Panc1 (cell line): ENCODE data around the gene ZNF74. TPM values are rescaled to one million over a fixed set of nuclear protein-coding genes. Genes with fewer than 3 reads are reported as not detected.

Experiments used
- ATAC-seq: fragments of 200-7000 bp; cut with Tn5 transposase; 2 replicates; pipeline ENCODE4 v1.9.1; 2020; ENCODE audit warnings: mild to moderate bottlenecking, moderate library complexity
- BruUV-seq: library from RNA; stranded (reverse); fragments of 400-500 nt; replicated peaks from 2 replicates; lab custom pipeline; 2021; lab: Mats Ljungman, UMichigan
- CTCF ChIA-PET: fragments of 300-600 bp; sonication (Branson Sonifier 250); formaldehyde crosslinking; loops from one replicate; lab custom pipeline; 2022; ENCODE audit warnings: antibody characterized with exemption; lab: Charles Lee
- POLR2A ChIA-PET: fragments of 300-600 bp; sonication (Branson Sonifier 250); formaldehyde crosslinking; loops from one replicate; lab custom pipeline; 2022; ENCODE audit warnings: antibody characterized with exemption; lab: Charles Lee
- DNase-seq: peaks from one replicate; pipeline ENCODE4 v3.0.0-alpha.2; 2010; ENCODE audit warnings: low read depth, low spot score
- H3K27ac ChIP-seq: 2 replicates; pipeline ENCODE4 v1.5.1; 2011; ENCODE audit warnings: mild to moderate bottlenecking, low read length, inconsistent platforms
- H3K27me3 ChIP-seq: fragments of 200-500 bp; sonication (Bioruptor generic); 2 replicates; pipeline ENCODE4 v1.6.0; 2014; ENCODE audit warnings: low read length, inconsistent platforms; ENCODE audit not compliant: control insufficient read depth, insufficient read depth
- H3K36me3 ChIP-seq: fragments of 200-500 bp; sonication (Bioruptor generic); 2 replicates; pipeline ENCODE4 v1.5.1; 2014; ENCODE audit warnings: inconsistent platforms, mild to moderate bottlenecking, low read length, moderate library complexity; ENCODE audit not compliant: control insufficient read depth, insufficient read depth
- H3K4me1 ChIP-seq: 2 replicates; pipeline ENCODE4 v1.5.1; 2011; ENCODE audit warnings: inconsistent platforms, mild to moderate bottlenecking, low read length, moderate library complexity; ENCODE audit not compliant: control insufficient read depth, insufficient read depth
- H3K4me3 ChIP-seq, 2 experiments: 2 replicates each; pipeline ENCODE4 v1.5.1; 2011 to 2012; ENCODE audit warnings: low read depth in 2 of 2, low read length in 2 of 2, mild to moderate bottlenecking in 2 of 2, inconsistent platforms in 1 of 2, moderate library complexity in 1 of 2
- H3K9me3 ChIP-seq: fragments of 200-500 bp; sonication (Bioruptor generic); 2 replicates; pipeline ENCODE4 v1.5.1; 2014; ENCODE audit warnings: low read depth, mild to moderate bottlenecking, inconsistent platforms, low read length, moderate library complexity; ENCODE audit not compliant: control insufficient read depth, insufficient read depth
- CTCF ChIP-seq: fragments of 450-650 bp; IDR thresholded peaks from 2 replicates; pipeline ENCODE4 v1.5.1; 2017; ENCODE audit warnings: mild to moderate bottlenecking
- POLR2AphosphoS5 ChIP-seq: IDR thresholded peaks from 2 replicates; pipeline ENCODE4 v1.6.1; 2012; ENCODE audit warnings: mild to moderate bottlenecking, low read depth, low read length, moderate library complexity
- REST ChIP-seq, 2 experiments: IDR thresholded peaks; 2 replicates each; pipeline ENCODE4 v1.6.1; 2011 to 2012; ENCODE audit warnings: low read depth in 2 of 2, control low read depth in 1 of 2, low read length in 1 of 2, mild to moderate bottlenecking in 1 of 2, moderate library complexity in 1 of 2; ENCODE audit not compliant: insufficient read depth in 1 of 2
- SIN3A ChIP-seq: IDR thresholded peaks from 2 replicates; pipeline ENCODE4 v1.6.1; 2012; ENCODE audit warnings: low read depth, mild to moderate bottlenecking, low read length, moderate library complexity, borderline replicate concordance; ENCODE audit not compliant: insufficient read depth
- TCF7L2 ChIP-seq: IDR thresholded peaks from 2 replicates; pipeline ENCODE4 v1.6.1; 2011; ENCODE audit warnings: mild to moderate bottlenecking, low read depth, low read length, inconsistent platforms
- in situ Hi-C: cut with HindIII; loops from 2 replicates; pipeline ENCODE4 v1.10.0; 2016; ENCODE audit warnings: low sequenced_read_pairs, low pct_unique_long_range_greater_than_20kb
- intact Hi-C: fragments of 100-400 bp; cut with micrococcal nuclease; formaldehyde crosslinking; loops from one replicate; pipeline ENCODE4 v1.10.0; 2022; ENCODE audit not compliant: unreplicated experiment
- total RNA-seq: library from RNA; stranded (reverse); gene quantifications from one replicate; pipeline ENCODE4 v1.2.1, GENCODE V29; 2021; ENCODE audit not compliant: unreplicated experiment

Gene ZNF74
- total RNA-seq, 1 experiment from 2014 or later = 13.2 TPM

- in situ Hi-C loops (no loop called here), intact Hi-C loops (no loop called here)
- ChIA-PET POLR2A (no interaction called here), CTCF (no interaction called here)
- BruUV-seq = no TSS peak
- ATAC-seq (no peak), DNase-seq (no peak)
- peaks cover 5% of the 10 kb centered on the region; the same call in 1 of the 2 replicates for H3K4me1 ChIP-seq
- H3K36me3 ChIP-seq = no peaks in the 10 kb centered on the region; the same call in 1 of the 2 replicates
- TF ChIP-seq TCF7L2 = no peak
- no peak for TF ChIP-seq SIN3A
- H3K27me3 ChIP-seq = no peaks in the 10 kb centered on the region
- no peaks in the 10 kb centered on the region for H3K9me3 ChIP-seq
- H3K4me3 ChIP-seq = no peak overlapping the region
- H3K27ac ChIP-seq = no peak overlapping the region
These were observed 3.5 kb downstream of the ZNF74 start for GRCh38 chr22:20397498-20397897.

- ChIA-PET POLR2A (no interaction called here), CTCF (no interaction called here)
- no TSS peak for BruUV-seq
- in situ Hi-C loops = no loop called here
- no peaks in the 10 kb centered on the region; the same call in 1 of the 2 replicates for H3K36me3 ChIP-seq
- no peak for TF ChIP-seq CTCF
- TF ChIP-seq POLR2AphosphoS5 = no peak
- TF ChIP-seq TCF7L2 = no peak
- no peak for TF ChIP-seq SIN3A
- TF ChIP-seq REST (IDR thresholded peaks at IDR 0.05; ENCODE audit: insufficient read depth in 1 of 2, low read depth in 2 of 2, low read length in 1 of 2) = no peak
- ATAC-seq = no peak
- H3K4me3 ChIP-seq = no peak overlapping the region
- peaks cover 5% of the 10 kb centered on the region; the same call in 1 of the 2 replicates for H3K4me1 ChIP-seq
- intact Hi-C loops = no loop called here
- H3K9me3 ChIP-seq = no peaks in the 10 kb centered on the region
- H3K27me3 ChIP-seq = no peaks in the 10 kb centered on the region
- DNase-seq = no peak
- H3K27ac ChIP-seq = no peak overlapping the region
These were observed 4.5 kb downstream of the ZNF74 start for GRCh38 chr22:20398420-20398819.

GRCh38 chr22:20399866-20400605 lies 6.1 kb downstream of the ZNF74 start:
- Histone ChIP-seq H3K27me3 (no peaks in the 10 kb centered on the region), H3K4me3 (no peak overlapping the region), H3K36me3 (no peaks in the 10 kb centered on the region), H3K4me1 (peaks cover 2% of the 10 kb centered on the region; the same call in 1 of the 2 replicates), H3K27ac (no peak overlapping the region), H3K9me3 (no peaks in the 10 kb centered on the region)
- DNase-seq = no peak
- in situ Hi-C loops (no loop called here), intact Hi-C loops (no loop called here)
- no peak for TF ChIP-seq REST (IDR thresholded peaks at IDR 0.05; ENCODE audit: insufficient read depth in 1 of 2, low read depth in 2 of 2, low read length in 1 of 2)
- TF ChIP-seq POLR2AphosphoS5 = no peak
- TF ChIP-seq SIN3A = no peak
- TF ChIP-seq TCF7L2 = no peak
- TF ChIP-seq CTCF = no peak
- no peak for ATAC-seq
- ChIA-PET POLR2A (no interaction called here), CTCF (no interaction called here)
- no TSS peak for BruUV-seq
